Measurements from ENCODE around the gene RNF126.

Gene RNF126

DNA sequence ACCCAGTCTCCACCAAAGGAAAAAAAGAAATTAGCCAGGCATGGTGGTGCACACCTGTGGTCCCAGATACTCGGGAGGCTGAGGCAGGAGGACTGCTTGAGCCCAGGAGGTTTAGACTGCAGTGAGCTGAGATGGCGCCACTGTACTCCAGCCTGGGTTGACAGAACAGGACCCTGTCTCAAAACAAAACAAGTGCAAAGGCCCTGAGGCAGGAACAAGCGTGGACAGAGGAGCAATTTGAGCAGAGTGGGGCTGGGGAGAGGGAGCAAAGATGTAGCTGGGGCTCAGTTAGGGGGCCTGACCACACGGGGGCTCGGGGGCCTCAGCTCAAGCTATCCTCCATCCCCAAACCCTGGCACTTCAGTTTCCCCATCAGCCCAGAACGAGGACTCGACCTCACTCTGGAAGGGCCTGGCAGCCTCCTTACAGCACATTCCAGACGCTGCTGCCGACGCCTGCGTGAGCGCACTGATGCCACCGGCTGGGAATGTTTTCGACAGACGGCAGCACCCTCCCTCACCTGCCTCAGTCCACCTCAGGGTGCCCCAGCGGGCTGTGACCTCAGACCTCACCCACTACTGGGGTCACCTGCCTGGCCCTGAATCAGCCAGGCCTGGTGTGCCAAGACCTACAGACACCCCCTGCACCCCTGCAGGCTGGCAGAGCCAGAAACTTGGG is 27.9 kb downstream of the RNF126 start:
- Histone ChIP-seq H3K4me3 (ENCODE audit: severe bottlenecking) (no peak overlapping the region), H3K36me3 (ENCODE audit: low read depth) (peaks cover 12% of the 10 kb centered on the region; the same call in 1 of the 2 replicates), H3K27ac (ENCODE audit: poor library complexity, severe bottlenecking) (no peak overlapping the region), H3K4me1 (ENCODE audit: insufficient read depth, poor library complexity, severe bottlenecking) (peaks cover 2% of the 10 kb centered on the region), H3K27me3 (ENCODE audit: insufficient read depth, poor library complexity, severe bottlenecking) (no peaks in the 10 kb centered on the region), H3K9me3 (ENCODE audit: severe bottlenecking) (no peaks in the 10 kb centered on the region)
- TF ChIP-seq CTCF (IDR thresholded peaks at IDR 0.05; ENCODE audit: poor library complexity, severe bottlenecking) = no peak
- DNase-seq (ENCODE audit: low spot score) = no peak
- ATAC-seq (ENCODE audit: low read depth) = no peak

DNA sequence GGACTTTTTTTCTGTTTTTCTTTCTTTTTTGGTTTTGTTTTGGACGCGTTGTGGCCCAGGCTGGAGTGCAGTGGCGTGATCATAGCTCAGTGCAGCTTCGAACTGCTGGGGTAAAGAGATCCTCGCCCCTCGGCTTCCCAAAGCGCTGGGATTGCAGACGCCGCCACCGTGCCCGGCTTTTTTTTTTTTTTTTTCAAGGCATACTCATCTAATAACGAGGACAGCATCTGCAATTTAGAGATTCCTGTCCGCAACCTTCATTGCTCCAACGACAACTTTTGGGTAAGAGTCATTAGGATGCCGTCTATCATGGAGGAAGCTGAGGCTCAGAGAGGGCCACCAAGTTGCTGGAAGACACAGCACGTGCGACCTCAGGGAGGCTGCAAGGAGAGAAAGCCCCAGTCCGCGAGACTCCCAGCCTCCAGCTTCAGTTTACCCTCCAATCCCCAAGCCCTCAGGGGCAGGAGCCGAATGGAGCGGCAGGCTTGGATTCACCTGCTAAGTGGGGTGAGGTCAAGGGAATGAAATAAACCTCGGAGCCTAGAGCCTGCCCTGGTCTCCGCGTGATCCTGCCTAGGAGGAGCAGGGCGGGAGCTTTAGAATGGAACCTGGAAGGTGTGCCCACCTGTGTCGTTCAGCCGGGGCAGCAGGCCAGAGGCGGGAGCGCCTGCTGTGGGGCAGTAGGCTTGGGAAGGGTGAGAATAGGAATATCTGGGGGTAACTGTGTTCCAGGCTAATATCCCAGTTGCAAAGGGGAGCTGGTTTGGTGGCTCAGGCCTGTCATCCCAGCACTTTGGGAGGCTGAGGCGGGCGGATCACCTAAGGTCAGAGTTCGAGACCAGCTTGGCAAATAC is 29.0 kb downstream of the RNF126 start:
- peaks cover 16% of the 10 kb centered on the region; the same call in 1 of the 2 replicates for H3K36me3 ChIP-seq (ENCODE audit: low read depth)
- DNase-seq (ENCODE audit: low spot score) (no peak), ATAC-seq (ENCODE audit: low read depth) (no peak)
- TF ChIP-seq CTCF (IDR thresholded peaks at IDR 0.05; ENCODE audit: poor library complexity, severe bottlenecking) = no peak
- H3K27me3 ChIP-seq (ENCODE audit: insufficient read depth, poor library complexity, severe bottlenecking) = no peaks in the 10 kb centered on the region
- peak overlapping the region; percentile 68 for H3K4me3 ChIP-seq (ENCODE audit: severe bottlenecking)
- H3K27ac ChIP-seq (ENCODE audit: poor library complexity, severe bottlenecking) = peak overlapping the region; percentile 46
- H3K9me3 ChIP-seq (ENCODE audit: severe bottlenecking) = no peaks in the 10 kb centered on the region
- H3K4me1 ChIP-seq (ENCODE audit: insufficient read depth, poor library complexity, severe bottlenecking) = peaks cover 2% of the 10 kb centered on the region

GRCh38 chr19:633068-633785 is 29.8 kb downstream of the RNF126 start, which contains the start of gene POLRMT:
POLRMT (minus strand) TSS chr19:633537; CDS start chr19:633512, 25 bp downstream.
- ATAC-seq (ENCODE audit: low read depth) = peak; percentile 91

DNA sequence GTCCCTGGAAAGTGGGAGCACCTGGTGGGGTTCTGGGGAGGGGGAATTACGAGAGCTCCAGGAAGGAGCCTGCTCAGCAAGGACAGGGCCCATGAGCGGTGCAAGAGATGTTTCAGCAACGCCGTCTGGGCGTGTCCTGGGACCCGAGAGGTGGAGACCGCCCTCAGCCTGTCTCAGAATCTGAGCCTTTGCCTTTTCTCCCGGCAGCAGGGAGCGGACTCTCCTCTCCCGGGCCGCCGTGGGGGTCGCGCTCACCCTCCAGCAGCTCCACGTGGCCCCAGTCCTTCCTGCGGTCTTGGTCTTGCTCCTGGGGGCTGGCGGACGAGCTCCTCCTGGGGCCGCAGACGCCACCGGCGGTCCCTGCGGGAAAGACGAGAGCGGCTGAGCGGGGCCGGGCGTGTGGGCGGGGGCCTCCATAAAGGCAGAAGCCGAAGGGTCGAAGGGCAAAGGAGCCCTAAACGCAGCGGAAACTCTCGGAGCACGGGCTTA is 30.4 kb downstream of the RNF126 start:
- no peaks in the 10 kb centered on the region for H3K9me3 ChIP-seq (ENCODE audit: severe bottlenecking)
- peak overlapping the region; percentile 46 for H3K27ac ChIP-seq (ENCODE audit: poor library complexity, severe bottlenecking)
- DNase-seq (ENCODE audit: low spot score) (no peak), ATAC-seq (ENCODE audit: low read depth) (peak; percentile 64)
- H3K4me3 ChIP-seq (ENCODE audit: severe bottlenecking) = peak overlapping the region; percentile 68
- peaks cover 2% of the 10 kb centered on the region for H3K4me1 ChIP-seq (ENCODE audit: insufficient read depth, poor library complexity, severe bottlenecking)
- no peak for TF ChIP-seq CTCF (IDR thresholded peaks at IDR 0.05; ENCODE audit: poor library complexity, severe bottlenecking)
- H3K27me3 ChIP-seq (ENCODE audit: insufficient read depth, poor library complexity, severe bottlenecking) = no peaks in the 10 kb centered on the region
- peaks cover 27% of the 10 kb centered on the region for H3K36me3 ChIP-seq (ENCODE audit: low read depth)

More at GRCh38 chr19:633068-633785, 29.8 kb downstream of the RNF126 start, which contains the start of gene POLRMT:
- no peak for TF ChIP-seq CTCF (IDR thresholded peaks at IDR 0.05; ENCODE audit: poor library complexity, severe bottlenecking)
- Histone ChIP-seq H3K4me1 (ENCODE audit: insufficient read depth, poor library complexity, severe bottlenecking) (peaks cover 2% of the 10 kb centered on the region), H3K9me3 (ENCODE audit: severe bottlenecking) (no peaks in the 10 kb centered on the region), H3K27ac (ENCODE audit: poor library complexity, severe bottlenecking) (peak within 1 kb of the TSS; percentile 46), H3K4me3 (ENCODE audit: severe bottlenecking) (peak within 1 kb of the TSS; percentile 68), H3K27me3 (ENCODE audit: insufficient read depth, poor library complexity, severe bottlenecking) (no peaks in the 10 kb centered on the region), H3K36me3 (ENCODE audit: low read depth) (peaks cover 23% of the 10 kb centered on the region)
- DNase-seq (ENCODE audit: low spot score) = peak; percentile 96

Data from RWPE2 (cell line).